Testis (tissue), 2 donors: ENCODE results near the gene CDH12.
"Not testable (repeated sequence)": the region's sequence is repeated elsewhere in the genome, so short reads cannot be mapped to it uniquely, and the experiment has no call there.

Experiments
- CTCF ChIP-seq, 3 experiments: fragments of 450-650 bp in 2 of 3; fragments of 200-600 bp in 1 of 3; sonication (generic) in 1 of 3; IDR thresholded peaks; one replicate each; pipeline ENCODE4 v1.5.1; 2016 to 2019; ENCODE audit warnings: antibody characterized with exemption in 3 of 3, mild to moderate bottlenecking in 2 of 3, moderate library complexity in 1 of 3
- POLR2A ChIP-seq: fragments of 450-650 bp; IDR thresholded peaks from one replicate; pipeline ENCODE4 v1.6.1; 2017; ENCODE audit warnings: antibody characterized with exemption, mild to moderate bottlenecking, moderate library complexity

GRCh38 chr5:22208463-22208862, 644.7 kb downstream of the CDH12 start:
- not testable (repeated sequence) for TF ChIP-seq CTCF (IDR thresholded peaks at IDR 0.05); POLR2A
